Glomerular visceral epithelial cell (primary cell): ENCODE measurements around the gene ADCYAP1R1.

Source experiments
- DNase-seq: peaks from one replicate; pipeline ENCODE4 v3.0.0-alpha.2; 2016; ENCODE audit errors: extremely low spot score

Gene ADCYAP1R1

GRCh38 chr7:31051598-31052486 lies at the start of gene ADCYAP1R1:
ADCYAP1R1 (plus strand) TSS chr7:31052308; CDS start chr7:31063265, 10,957 bp downstream.
- DNase-seq = no peak

- no peak for DNase-seq
Observed at GRCh38 chr7:31003097-31003496, 49.0 kb upstream of the ADCYAP1R1 start.

- DNase-seq = no peak
Observed at GRCh38 chr7:31003721-31004120, 48.4 kb upstream of the ADCYAP1R1 start.

GRCh38 chr7:31004393-31004792 lies 47.7 kb upstream of the ADCYAP1R1 start:
- DNase-seq = no peak

GRCh38 chr7:31006857-31007256 lies 45.3 kb upstream of the ADCYAP1R1 start:
- DNase-seq = no peak

GRCh38 chr7:31007634-31008033 lies 44.5 kb upstream of the ADCYAP1R1 start:
- no peak for DNase-seq

- DNase-seq = no peak
Observed at GRCh38 chr7:31014826-31015225, 37.3 kb upstream of the ADCYAP1R1 start.

- no peak for DNase-seq
Observed at GRCh38 chr7:31017032-31017675, 35.0 kb upstream of the ADCYAP1R1 start.

GRCh38 chr7:31017721-31018120 lies 34.4 kb upstream of the ADCYAP1R1 start:
- DNase-seq = no peak

GRCh38 chr7:31019509-31019908 lies 32.6 kb upstream of the ADCYAP1R1 start:
- no peak for DNase-seq

GRCh38 chr7:31020161-31020560 lies 31.9 kb upstream of the ADCYAP1R1 start:
- DNase-seq = no peak

- DNase-seq = no peak
Observed at GRCh38 chr7:31020652-31021051, 31.5 kb upstream of the ADCYAP1R1 start.

- DNase-seq = no peak
Observed at GRCh38 chr7:31022117-31022516, 30.0 kb upstream of the ADCYAP1R1 start.

GRCh38 chr7:31022726-31023125 lies 29.4 kb upstream of the ADCYAP1R1 start:
- DNase-seq = no peak

GRCh38 chr7:31023877-31024276 lies 28.2 kb upstream of the ADCYAP1R1 start:
- DNase-seq = no peak

GRCh38 chr7:31027161-31027965 lies 24.7 kb upstream of the ADCYAP1R1 start:
- DNase-seq = no peak

- no peak for DNase-seq
Observed at GRCh38 chr7:31028006-31028405, 24.1 kb upstream of the ADCYAP1R1 start.

GRCh38 chr7:31028417-31028992 lies 23.6 kb upstream of the ADCYAP1R1 start:
- DNase-seq = no peak

- no peak for DNase-seq
Observed at GRCh38 chr7:31029251-31030042, 22.7 kb upstream of the ADCYAP1R1 start.

- no peak for DNase-seq
Observed at GRCh38 chr7:31033674-31034300, 18.3 kb upstream of the ADCYAP1R1 start.

- no peak for DNase-seq
Observed at GRCh38 chr7:31036924-31037323, 15.2 kb upstream of the ADCYAP1R1 start.
